Upper lobe of right lung (tissue), 1 donor: ENCODE measurements around the gene PAPPA2. TPM values are rescaled to one million over a fixed set of nuclear protein-coding genes. Genes with fewer than 3 reads are reported as not detected.

Experiments used
- ATAC-seq: fragments of 200-7000 bp; cut with Tn5 transposase; one replicate; pipeline ENCODE4 v1.9.1; 2020; ENCODE audit warnings: mild to moderate bottlenecking, moderate library complexity
- DNase-seq: peaks from one replicate; pipeline ENCODE4 v3.0.0-alpha.2; 2020
- H3K27ac ChIP-seq: fragments of 200-600 bp; one replicate; pipeline ENCODE4 v1.8.0; 2022
- H3K27me3 ChIP-seq: fragments of 200-600 bp; one replicate; pipeline ENCODE4 v1.8.0; 2022; ENCODE audit warnings: mild to moderate bottlenecking
- H3K36me3 ChIP-seq: fragments of 200-600 bp; one replicate; pipeline ENCODE4 v1.8.0; 2022
- H3K4me1 ChIP-seq: fragments of 200-600 bp; one replicate; pipeline ENCODE4 v1.8.0; 2022
- H3K4me3 ChIP-seq: fragments of 200-600 bp; one replicate; pipeline ENCODE4 v1.8.0; 2022; ENCODE audit warnings: mild to moderate bottlenecking
- H3K9me3 ChIP-seq: fragments of 200-600 bp; one replicate; pipeline ENCODE4 v1.8.0; 2022
- CTCF ChIP-seq: fragments of 200-600 bp; IDR thresholded peaks from one replicate; pipeline ENCODE4 v1.8.0; 2022; ENCODE audit warnings: antibody characterized with exemption
- intact Hi-C: fragments of 100-400 bp; cut with DNase I; formaldehyde crosslinking; loops from one replicate; pipeline ENCODE4 v1.11.0; 2022
- total RNA-seq: library from RNA; stranded (reverse); fragmentation: NEBNext Ultra II Directional; extraction: Animal tissue kit (Norgen Biotek cat#: 25700); gene quantifications from one replicate; pipeline ENCODE4 v1.2.1, GENCODE V29; 2021
- donor health status: DM: no; HTN: yes; CAD: no; lungs with severe emphysema.

PAPPA2 gene
- total RNA-seq, 1 donor from 2014 or later = 0.17 TPM

GRCh38 chr1:176577646-176578197 is 114.7 kb downstream of the PAPPA2 start:
- intact Hi-C loops = no loop called here
- Histone ChIP-seq H3K27ac (no peak overlapping the region), H3K4me3 (no peak overlapping the region), H3K4me1 (no peaks in the 10 kb centered on the region), H3K9me3 (no peaks in the 10 kb centered on the region), H3K27me3 (no peaks in the 10 kb centered on the region), H3K36me3 (no peaks in the 10 kb centered on the region)
- ATAC-seq = no peak
- no peak for TF ChIP-seq CTCF
- DNase-seq = no peak

GRCh38 chr1:176579087-176579486 is 116.1 kb downstream of the PAPPA2 start:
- ATAC-seq (no peak), DNase-seq (no peak)
- Histone ChIP-seq H3K9me3 (no peaks in the 10 kb centered on the region), H3K36me3 (no peaks in the 10 kb centered on the region), H3K27me3 (no peaks in the 10 kb centered on the region), H3K4me3 (no peak overlapping the region), H3K27ac (no peak overlapping the region), H3K4me1 (no peaks in the 10 kb centered on the region)
- intact Hi-C loops = no loop called here
- TF ChIP-seq CTCF = no peak

GRCh38 chr1:176595217-176595616 is 132.2 kb downstream of the PAPPA2 start:
- H3K4me1 ChIP-seq = no peaks in the 10 kb centered on the region
- intact Hi-C loops = no loop called here
- no peak for TF ChIP-seq CTCF
- ATAC-seq (no peak), DNase-seq (no peak)
- no peak overlapping the region for H3K27ac ChIP-seq
- no peaks in the 10 kb centered on the region for H3K36me3 ChIP-seq
- H3K9me3 ChIP-seq = no peaks in the 10 kb centered on the region
- no peaks in the 10 kb centered on the region for H3K27me3 ChIP-seq
- no peak overlapping the region for H3K4me3 ChIP-seq

GRCh38 chr1:176601348-176601747 is 138.4 kb downstream of the PAPPA2 start:
- Histone ChIP-seq H3K9me3 (no peaks in the 10 kb centered on the region), H3K4me1 (no peaks in the 10 kb centered on the region), H3K27me3 (no peaks in the 10 kb centered on the region), H3K27ac (no peak overlapping the region), H3K4me3 (no peak overlapping the region), H3K36me3 (no peaks in the 10 kb centered on the region)
- ATAC-seq = no peak
- no peak for DNase-seq
- intact Hi-C loops = no loop called here
- TF ChIP-seq CTCF = no peak

- H3K36me3 ChIP-seq = no peaks in the 10 kb centered on the region
- H3K9me3 ChIP-seq = no peaks in the 10 kb centered on the region
- no peak overlapping the region for H3K4me3 ChIP-seq
- H3K27me3 ChIP-seq = no peaks in the 10 kb centered on the region
- no peak for TF ChIP-seq CTCF
- DNase-seq (no peak), ATAC-seq (no peak)
- intact Hi-C loops = no loop called here
- H3K27ac ChIP-seq = no peak overlapping the region
- H3K4me1 ChIP-seq = no peaks in the 10 kb centered on the region
Measured at GRCh38 chr1:176602388-176603004, 139.5 kb downstream of the PAPPA2 start.
